Hematopoietic multipotent progenitor cell (in vitro differentiated cells): ENCODE measurements around the gene CHMP2B. TPM values are rescaled to one million over a fixed set of nuclear protein-coding genes. Genes with fewer than 3 reads are reported as not detected.
"Not testable (repeated sequence)": the region's sequence is repeated elsewhere in the genome, so short reads cannot be mapped to it uniquely, and the experiment has no call there.

Experiments used
- DNase-seq, 3 donors: peaks; one replicate each; pipeline ENCODE4 v3.0.0-alpha.2; 2011 to 2015; ENCODE audit warnings: low read depth in 2 of 3, low spot score in 2 of 3
- small RNA-seq: library from RNA; depleted of rRNA; stranded (forward); fragments of <200 nt; gene quantifications from one replicate; pipeline ENCODE3, GENCODE V24; 2012
- total RNA-seq: library from RNA; depleted of rRNA; stranded (reverse); fragments of >200 nt; gene quantifications from one replicate; pipeline ENCODE4 v1.2.3, GENCODE V29; 2012

The CHMP2B gene
- total RNA-seq, 1 donor: 7.0 TPM

DNA sequence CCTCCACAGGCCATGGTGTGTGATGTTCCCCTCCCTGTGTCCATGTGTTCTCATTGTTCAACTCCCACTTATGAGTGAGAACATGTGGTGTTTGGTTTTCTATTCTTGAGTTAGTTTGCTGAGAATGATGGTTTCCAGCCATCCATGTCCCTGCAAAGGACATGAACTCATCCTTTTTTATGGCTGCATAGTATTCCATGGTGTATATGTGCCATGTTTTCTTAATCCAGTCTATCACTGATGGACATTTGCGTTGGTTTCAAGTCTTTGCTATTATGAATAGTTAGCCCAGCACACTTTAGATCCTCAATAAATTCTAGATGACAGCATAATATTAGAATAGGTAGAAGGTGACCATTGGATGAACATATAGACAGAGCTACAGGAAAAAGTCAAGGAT is 77.9 kb downstream of the CHMP2B start:
- not testable (repeated sequence) for DNase-seq

Small RNAs within 50 kb of the gene (small RNA-seq; reads per million reads assigned to genes)
- gene MIR4795: not detected

Other genes with a start within 250 kb of the CHMP2B start
- 0.54 TPM for gene VGLL3, start 236.2 kb upstream of the CHMP2B start, total RNA-seq
- not detected for gene POU1F1, start 49.3 kb downstream of the CHMP2B start, total RNA-seq